GM18870 (cell line): ENCODE results near the gene ELOVL6.
"Not testable (repeated sequence)": the region's sequence is repeated elsewhere in the genome, so short reads cannot be mapped to it uniquely, and the experiment has no call there.

Experiments used
- ATAC-seq: cut with Tn5 transposase; IDR thresholded peaks from one replicate; pipeline ENCODE4 v1.9.1; 2021; ENCODE audit warnings: moderate library complexity; ENCODE audit not compliant: unreplicated experiment

Gene ELOVL6

DNA sequence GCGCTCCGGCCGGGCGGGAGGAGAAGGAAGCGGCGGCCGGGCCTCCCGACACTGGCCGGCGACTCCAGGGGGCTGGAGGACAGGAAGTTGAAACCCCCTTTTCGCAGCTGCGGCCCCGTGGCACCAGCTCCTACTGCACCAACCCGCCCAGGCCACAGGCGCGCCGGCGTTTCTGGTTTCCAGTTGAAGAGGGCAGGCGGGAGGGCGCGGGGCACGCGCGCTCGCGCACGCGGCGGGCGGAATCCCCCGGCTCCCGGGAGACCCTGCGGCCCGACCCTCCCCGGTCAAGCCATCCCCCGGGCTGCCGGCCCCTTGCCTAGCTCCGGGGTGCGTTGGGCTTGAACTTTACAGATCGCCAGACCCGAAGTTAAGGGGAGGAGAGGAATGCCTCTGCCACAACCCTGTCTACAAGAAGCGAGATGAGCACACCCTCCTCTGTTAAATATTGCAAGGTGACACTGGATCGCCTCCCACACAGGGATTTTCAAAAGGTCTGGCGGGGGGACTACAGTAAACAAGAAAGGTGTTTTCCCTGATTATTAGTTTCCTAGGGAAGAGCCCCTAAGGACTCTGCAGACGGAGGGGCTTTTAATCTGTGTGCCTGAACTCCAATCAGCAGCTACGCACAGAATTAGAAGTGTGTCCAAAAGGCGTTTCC lies 1.4 kb downstream of the ELOVL6 start:
- no peak for ATAC-seq

DNA sequence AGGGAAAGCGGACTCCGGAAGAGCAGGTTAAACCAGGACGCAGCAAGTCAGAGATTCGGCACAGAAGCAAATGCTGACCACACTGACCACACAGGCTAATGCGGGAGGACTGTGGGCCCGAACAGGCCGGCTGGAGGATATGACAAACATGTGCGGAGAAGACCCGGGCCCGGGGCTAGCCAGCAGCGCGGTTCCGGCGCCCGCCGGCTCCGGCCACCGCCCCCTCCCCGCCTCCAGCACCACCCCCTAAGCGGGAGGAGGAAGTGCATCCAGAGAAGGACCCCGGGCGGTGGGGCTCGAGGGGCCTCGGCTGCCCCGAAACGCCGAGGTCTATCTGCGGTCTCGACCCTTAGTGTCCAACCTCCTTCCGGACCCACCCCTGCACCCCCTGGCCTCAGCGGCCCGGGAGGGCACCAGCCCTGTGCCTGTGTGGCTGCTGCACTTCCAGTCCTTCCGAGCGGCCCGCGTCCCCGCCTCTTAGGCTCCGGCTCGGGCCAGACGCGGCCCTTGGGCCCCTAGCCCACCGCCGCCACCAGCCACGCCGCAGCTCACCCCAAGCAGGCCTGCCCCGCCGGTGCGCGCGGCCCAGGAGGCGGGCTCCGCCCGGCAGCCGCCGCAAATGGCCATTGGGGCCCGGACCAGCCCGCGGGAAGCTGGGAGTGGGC lies 2.1 kb downstream of the ELOVL6 start:
- ATAC-seq: no peak

DNA sequence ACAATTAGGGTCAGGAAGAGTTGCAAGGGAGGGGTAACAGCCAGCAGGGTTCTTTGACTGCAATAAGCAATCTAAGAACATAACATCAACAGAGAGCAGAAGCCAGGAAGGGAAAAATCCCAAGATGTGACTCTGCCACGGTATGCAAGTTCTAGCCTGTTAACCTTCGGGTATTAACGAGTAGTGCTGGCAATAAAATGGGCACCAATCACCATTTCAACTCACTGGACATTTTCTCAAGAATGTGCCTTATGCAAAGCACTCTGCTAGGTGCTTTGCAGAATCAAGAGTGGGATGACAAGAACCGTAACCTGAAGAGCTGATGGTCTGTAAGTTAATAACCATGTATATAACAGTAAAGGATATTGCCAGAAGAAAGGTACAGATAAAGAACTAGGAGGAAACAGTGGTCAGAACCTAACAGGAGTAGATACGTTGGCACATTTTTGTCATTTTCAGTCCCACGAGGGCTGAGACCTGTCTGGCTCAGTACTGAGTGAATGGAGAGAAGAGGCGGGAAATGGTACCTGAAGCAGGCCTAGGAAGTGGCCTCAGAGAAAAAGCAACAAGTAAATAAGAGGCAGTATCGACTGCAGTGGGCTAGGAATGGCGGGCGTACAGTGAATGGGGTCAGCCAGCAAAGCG lies 2.7 kb downstream of the ELOVL6 start:
- ATAC-seq: no peak

DNA sequence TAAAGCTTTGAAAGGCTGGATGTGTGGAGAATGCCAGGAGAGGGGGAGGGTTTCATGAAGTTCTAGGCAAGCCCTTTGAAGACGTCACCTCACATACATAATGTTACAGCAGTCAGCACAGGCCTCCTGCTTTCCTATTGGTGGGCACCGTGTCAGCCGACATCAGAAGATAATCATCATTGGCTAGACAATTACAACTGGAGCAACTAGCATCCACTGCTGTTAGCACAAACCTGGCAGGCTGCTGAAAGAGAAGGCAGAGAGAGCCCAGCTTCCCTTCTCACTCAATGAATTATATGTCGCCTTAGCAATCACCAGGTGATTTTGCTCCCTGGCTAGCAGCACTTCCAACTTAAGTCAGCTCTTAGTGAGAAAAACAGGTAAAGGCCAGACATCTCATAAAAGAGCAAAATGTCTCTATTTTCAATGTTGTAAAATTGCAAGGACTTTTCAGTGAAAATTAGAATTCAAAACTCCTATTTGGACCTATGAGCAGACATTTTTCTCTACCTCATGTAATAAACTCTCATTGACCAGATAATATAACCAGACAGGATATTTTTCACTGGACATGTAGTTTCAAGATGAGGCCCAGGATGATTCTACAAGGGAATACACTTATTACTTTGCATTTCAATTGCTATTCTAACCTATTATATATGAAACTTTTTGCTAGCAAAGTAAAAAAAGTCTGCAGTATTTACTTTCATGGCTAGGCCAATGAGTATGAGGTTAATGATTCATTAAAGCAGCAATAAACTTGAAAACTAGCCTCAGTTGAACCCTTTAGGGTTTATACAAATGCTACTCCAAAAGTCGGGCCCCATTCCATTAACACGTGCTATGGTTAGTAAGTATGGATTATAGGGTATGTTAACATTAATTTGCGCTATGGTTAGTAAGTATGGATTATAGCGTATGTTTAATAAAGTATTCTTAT lies 4.3 kb downstream of the ELOVL6 start:
- ATAC-seq: peak; percentile 94

DNA sequence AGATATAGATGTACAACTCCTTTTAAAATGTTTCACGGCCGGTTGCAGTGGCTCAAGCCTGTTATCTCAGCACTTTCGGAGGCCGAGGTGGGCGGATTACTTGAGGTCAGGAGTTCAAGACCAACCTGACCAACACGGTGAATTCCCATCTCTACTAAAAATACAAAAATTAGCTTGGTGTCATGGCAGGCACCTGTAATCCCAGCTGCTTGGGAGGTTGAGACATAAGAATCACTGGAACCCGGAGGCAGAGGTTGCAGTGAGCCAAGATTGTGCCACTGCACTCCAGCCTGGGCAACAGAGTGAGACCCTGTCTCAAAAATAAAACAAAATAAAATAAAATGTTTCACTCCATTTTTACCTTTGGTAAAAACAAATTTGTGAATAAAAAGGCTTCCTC lies 5.1 kb downstream of the ELOVL6 start:
- ATAC-seq: not testable (repeated sequence)

DNA sequence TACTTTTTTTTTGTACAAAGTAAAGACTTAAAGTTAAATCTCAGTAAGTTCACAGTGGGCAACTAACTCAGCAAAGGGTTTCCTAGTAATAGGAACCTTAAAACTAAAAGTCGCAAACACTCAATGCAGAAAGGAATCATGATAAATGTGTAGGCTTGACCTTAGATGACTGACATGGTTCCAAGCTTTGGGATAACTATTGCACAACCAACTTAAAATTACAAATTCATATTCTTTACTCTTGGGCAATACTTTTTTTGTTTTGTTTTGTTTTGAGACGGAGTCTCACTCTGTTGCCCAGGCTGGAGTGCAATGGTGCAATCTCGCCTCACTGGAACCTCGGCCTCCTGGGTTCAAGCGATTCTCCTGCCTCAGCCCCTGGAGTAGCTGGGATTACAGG lies 8.2 kb downstream of the ELOVL6 start:
- ATAC-seq: no peak

DNA sequence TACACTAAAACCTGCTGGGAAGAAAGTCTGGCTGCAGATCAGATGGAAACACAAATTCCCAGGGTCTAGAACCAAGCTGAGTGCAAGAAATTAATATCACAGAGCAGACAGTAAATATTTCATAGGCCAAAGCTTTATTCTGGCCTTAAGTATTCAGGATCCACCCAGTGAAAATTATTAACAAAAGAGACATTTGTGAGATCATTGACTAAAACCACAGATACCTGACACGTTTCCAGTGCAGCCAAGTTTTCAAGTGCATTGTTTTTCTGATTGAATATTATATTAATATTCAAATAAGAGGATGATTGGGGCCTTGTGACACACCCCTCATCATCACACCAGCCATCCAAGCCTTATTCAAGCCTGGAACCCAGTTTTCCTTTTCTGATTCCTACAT lies 10.3 kb downstream of the ELOVL6 start:
- ATAC-seq: no peak

DNA sequence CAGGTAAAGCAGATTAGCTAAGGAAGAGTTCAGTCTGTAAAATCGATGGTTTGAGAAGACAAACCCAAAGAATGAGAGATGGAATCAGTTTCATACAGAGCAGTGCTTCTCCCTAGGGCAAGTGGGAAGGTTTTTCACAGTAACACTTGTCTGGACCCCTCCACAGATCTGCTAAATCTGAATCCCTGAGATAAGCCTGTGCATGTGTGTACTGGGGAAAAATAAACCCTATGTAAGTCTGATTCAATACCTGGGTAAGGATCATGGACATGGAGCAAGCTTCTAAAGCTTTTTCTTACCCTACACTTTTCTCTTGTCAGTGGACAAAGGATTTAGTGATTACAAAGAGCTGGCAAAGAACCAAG lies 13.6 kb downstream of the ELOVL6 start:
- ATAC-seq: no peak

DNA sequence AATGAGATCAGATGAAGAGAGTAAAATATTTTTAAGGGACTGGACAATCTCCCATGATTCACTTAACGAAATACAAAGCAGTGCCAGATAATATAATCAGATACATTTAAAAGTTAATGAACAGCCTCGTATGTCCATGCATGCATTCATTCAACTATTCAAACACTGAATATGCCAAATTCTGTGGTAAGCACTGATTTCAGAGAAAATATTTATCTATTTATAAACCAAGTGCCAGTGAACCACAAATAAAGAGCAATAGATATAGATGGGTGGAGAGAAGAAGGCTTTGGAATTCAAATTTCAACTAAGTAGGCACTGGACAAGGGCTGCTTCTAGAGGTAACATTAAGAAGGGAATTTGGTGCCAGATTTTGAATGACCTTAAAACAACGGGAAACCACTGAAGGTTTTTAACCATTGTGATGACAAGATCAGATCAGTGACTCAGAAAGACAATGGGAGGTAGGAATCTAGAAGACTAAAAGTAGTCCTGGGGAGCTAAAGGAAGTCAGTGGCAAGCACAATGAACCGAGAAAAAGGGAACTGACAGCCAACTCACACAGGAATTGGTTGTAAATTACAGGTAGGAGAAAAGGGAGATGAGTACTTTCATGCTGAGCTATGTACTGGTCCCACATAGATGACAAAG lies 14.2 kb downstream of the ELOVL6 start:
- peak; percentile 32 for ATAC-seq

DNA sequence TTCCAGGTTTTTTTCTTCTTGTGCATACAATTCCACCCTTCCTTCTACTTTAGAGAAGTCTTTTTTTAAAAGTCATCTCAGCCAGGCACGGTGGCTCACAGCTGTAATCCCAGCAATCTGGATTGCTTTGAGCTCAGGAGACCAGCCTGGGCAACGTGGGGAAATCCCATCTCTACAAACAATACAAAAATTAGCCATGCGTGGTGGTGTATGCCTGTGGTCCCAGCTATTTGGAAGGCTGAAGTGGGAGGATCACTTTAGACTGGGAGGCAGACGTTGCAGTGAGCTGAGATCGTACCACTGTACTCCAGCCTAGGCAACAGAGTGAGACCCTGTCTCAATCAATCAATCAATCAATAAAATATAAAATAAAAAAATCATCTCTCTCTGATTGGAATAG lies 14.8 kb downstream of the ELOVL6 start:
- no peak for ATAC-seq

DNA sequence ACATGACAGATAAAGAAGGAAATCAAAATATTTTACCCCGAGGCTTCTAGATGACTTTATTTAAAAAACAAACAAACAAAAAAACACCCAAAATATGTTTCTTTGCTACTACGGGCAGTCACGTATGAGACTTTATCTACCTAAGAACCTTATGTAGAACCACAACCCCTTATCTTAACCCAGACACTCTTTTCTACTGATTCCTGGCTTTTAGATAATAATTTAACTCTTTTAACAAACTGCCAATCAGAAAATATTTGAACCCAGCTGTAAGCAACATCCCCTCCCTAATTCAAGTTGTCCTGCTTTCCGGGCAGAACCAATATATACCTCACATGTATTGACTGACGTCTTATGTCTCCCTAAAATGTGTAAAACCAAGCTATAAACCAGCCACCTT lies 15.4 kb downstream of the ELOVL6 start:
- no peak for ATAC-seq

DNA sequence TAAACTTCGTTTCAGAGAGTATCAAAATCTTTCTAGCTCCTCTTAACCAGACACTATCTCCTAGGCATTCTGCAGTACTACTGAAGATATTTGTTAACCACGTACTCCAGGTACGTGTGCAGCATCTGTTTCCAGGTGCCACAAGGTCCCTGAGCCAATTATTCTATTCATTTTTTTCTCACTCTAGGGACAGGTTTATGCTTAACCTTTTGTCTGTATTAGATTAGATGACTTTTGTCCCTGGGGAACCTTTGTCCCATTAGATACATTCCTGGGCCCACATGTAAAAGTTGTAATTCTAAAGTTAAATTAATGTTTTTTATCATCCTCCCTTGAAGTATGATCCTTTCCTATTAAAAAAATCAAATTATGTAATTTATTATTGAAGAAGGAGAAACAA lies 16.5 kb downstream of the ELOVL6 start:
- no peak for ATAC-seq

DNA sequence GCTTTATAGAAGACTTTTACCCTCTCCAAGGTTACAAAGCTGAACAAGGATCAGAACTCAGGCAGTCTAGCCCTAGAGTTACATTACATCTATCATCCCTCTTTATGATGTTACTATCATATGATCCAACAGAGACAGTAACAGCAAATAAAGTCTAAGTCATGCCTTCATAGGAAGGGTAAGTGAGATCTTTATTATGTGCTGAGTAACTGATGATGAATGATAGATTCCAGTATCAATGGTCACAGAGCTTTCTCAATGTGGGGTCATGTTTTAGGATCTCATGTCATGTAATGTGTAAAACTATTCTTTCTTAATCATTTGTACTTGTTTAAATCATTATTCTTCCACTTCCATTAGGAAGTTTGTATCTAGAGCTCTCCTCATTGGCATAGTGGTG lies 22.8 kb downstream of the ELOVL6 start:
- ATAC-seq: no peak

DNA sequence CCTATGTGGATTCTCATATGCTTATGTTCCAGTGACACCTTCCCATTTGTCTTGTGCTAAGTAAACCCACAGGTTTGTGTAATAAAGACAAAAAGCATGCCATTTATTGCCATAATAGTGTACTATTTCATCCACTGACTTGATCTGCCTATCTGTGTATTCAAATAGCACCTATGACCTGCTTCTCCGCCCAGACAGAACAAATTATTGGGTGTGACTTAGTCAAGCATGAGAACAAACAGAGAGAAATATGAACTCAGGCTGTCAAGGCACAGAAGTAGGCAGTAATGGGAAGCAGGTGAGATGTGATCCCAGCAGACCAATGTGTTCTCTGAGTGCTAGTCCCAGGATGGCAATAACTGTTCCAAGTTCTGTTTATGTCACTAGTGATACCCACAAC lies 25.4 kb downstream of the ELOVL6 start:
- no peak for ATAC-seq

DNA sequence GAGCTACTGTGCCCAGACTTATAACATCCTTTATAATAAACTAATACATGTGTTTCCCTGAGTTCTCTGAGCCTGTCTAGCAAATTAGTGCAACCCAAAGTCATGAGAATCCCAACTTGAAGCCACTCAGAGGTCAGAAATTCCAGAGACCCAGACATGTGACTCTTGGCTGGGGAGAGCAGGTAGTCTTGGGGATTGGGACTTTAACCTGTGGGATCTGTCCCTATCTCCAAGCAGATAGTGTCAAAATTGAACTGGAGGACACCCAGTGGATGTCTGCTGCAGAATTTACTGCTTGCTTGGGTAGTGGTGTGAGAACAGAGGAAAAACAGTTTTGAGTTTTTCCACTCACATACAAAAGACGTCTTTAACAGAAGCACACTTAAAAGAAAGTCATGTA lies 26.4 kb downstream of the ELOVL6 start:
- ATAC-seq: no peak

DNA sequence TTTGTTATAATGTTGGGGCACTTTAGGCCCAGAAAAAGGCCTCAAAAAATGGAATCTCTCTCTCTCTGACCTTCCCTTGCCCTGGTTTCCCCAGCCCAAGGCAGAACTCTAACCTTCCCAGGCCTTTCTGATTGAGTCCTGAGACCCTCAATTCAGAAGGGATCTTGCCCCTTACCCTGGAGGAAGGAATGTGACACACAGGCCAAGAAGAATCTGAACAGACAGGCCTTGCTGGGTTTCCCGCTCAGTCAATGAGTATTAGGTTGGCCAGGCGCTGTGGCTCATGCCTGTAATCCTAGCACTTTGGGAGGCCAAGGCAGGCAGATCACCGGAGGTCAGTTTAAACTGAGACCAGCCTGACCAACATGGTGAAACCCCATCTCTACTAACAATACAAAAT lies 27.6 kb downstream of the ELOVL6 start:
- no peak for ATAC-seq

DNA sequence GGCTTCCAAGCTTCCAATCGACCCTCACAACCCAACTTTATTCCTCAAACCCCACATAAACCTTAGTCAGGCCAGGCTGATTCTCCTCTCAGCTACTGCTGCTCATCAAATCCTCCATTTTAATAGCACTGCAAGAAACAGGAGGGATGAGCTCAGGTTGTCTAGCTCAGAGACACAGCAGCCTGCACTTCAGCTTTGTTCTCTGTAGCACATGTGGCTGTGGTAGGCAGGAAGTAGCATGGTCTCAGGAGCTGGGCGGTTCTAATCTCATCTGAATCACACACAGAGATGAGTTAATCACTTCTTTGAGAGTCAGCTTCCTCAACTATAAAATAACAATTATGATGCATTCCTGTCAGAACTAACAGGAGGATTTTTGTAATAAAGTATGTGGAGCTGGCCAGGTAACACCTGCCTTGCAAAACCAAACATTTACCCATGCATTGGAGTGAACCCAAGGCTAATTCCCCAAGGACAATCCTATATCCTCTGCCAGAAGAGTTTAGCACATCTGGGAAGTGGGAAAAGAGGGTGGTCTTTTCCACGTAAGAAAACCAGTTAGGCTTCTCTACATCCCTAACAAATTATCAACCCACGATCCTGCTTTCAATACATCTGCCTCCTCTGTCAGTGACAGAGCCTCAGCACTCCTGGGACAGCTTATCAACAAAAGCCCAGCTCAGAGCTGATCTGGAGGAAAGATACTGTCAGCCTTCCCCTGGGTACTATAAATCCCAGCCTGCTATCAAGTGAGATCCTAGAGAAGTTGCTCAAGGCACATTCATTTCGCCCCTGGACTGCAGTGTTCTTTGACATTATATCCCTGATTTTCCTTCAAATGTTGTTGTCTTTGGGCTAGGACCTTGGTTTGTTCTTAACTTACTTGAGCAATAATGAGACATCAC lies 32.8 kb downstream of the ELOVL6 start:
- peak; percentile 42 for ATAC-seq

DNA sequence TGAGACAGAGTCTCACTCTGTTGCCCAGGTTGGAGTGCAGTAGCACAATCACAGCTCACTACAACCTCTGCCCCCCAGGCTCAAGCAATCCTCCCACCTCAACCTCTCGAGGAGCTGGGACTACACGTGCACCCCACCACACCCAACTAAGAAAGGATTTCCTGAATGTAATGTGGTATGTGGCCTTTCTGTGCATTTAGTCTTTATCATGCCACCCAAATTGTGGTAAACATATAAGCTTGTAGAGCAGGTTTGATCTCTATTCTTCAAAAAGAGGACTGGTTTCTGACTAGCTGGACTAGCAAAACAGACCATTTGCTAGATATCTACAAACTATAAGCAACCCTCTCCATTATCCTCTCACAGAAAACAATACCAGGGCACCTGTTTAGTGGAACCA lies 33.6 kb downstream of the ELOVL6 start:
- no peak for ATAC-seq

DNA sequence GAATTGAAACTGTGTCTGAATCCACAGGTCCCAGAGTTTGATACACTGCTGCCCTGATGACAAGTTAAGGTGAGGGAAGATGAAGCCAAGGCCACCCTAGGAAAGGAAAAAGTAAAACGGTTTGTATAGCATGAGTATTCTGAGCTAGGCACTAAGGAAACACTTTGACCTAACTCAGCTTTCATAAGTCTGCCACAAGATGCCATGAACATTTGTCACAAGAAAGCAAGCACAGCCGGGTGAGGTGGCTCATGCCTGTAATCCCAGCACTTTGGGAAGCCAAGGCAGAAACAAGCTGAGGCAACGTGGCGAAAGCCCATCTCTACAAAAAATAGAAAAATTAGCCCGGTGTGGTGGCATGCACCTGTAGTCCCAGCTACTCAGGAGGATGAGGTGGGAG lies 34.2 kb downstream of the ELOVL6 start:
- ATAC-seq: no peak
